Aorta (tissue), 5 donors: Measurements from ENCODE around the gene MUC5AC. TPM values are rescaled to one million over a fixed set of nuclear protein-coding genes. Genes with fewer than 3 reads are reported as not detected.
"Not testable (repeated sequence)": the region's sequence is repeated elsewhere in the genome, so short reads cannot be mapped to it uniquely, and the experiment has no call there.

Source experiments
- ATAC-seq: fragments of 200-7000 bp; cut with Tn5 transposase; one replicate; pipeline ENCODE4 v1.9.1; 2022; ENCODE audit warnings: moderate library complexity; ENCODE audit not compliant: low FRiP score
- DNase-seq, 2 donors: peaks; one replicate each; pipeline ENCODE4 v3.0.0-alpha.2; 2020
- H3K27ac ChIP-seq, 2 donors: one replicate each; pipeline ENCODE4 v1.5.1; 2013; ENCODE audit warnings: low read length in 2 of 2, mild to moderate bottlenecking in 2 of 2, moderate library complexity in 2 of 2, control low read depth in 1 of 2, inconsistent platforms in 1 of 2, low read depth in 1 of 2
- H3K27me3 ChIP-seq, 2 donors: one replicate each; pipeline ENCODE4 v1.6.1; 2013; ENCODE audit warnings: control low read depth in 1 of 2, low read length in 1 of 2, mild to moderate bottlenecking in 1 of 2, moderate library complexity in 1 of 2; ENCODE audit not compliant: insufficient read depth in 2 of 2, control insufficient read depth in 1 of 2
- H3K36me3 ChIP-seq, 2 donors: one replicate each; pipeline ENCODE4 v1.6.1; 2013; ENCODE audit warnings: control low read depth in 1 of 2, low read length in 1 of 2, mild to moderate bottlenecking in 1 of 2; ENCODE audit not compliant: insufficient read depth in 2 of 2, control insufficient read depth in 1 of 2
- H3K4me1 ChIP-seq, 2 donors: one replicate each; pipeline ENCODE4 v1.6.1; 2013; ENCODE audit warnings: low read length in 2 of 2, control low read depth in 1 of 2, mild to moderate bottlenecking in 1 of 2, moderate library complexity in 1 of 2; ENCODE audit not compliant: insufficient read depth in 2 of 2, control insufficient read depth in 1 of 2
- H3K4me3 ChIP-seq, 2 donors: one replicate each; pipeline ENCODE4 v1.5.1; 2013; ENCODE audit warnings: low read length in 2 of 2, control low read depth in 1 of 2, mild to moderate bottlenecking in 1 of 2
- H3K9me3 ChIP-seq: one replicate; pipeline ENCODE4 v1.6.1; 2013; ENCODE audit warnings: mild to moderate bottlenecking, low read length; ENCODE audit not compliant: control insufficient read depth
- WGBS, 2 donors: extraction: QIAGEN DNeasy Blood & Tissue Kit; methylation state at CpG; one replicate each; pipeline ENCODE4 v1.1.7; 2013; 5-methylcytosine and 5-hydroxymethylcytosine counted together
- intact Hi-C, 2 donors: fragments of 100-400 bp; cut with DNase I; formaldehyde crosslinking; loops; one replicate each; pipeline versions ENCODE4 v1.14.2 to v1.15.0; 2022
- polyA plus RNA-seq, 2 donors: library from polyadenylated mRNA; stranded (reverse); fragments of 200-250 nt; gene quantifications; one replicate each; pipeline ENCODE4 v1.2.3, GENCODE V29; 2013
- total RNA-seq, 2 donors: library from RNA; stranded (reverse); fragmentation: NEBNext Ultra II Directional; extraction: Animal tissue kit (Norgen Biotek cat#: 25700); gene quantifications; one replicate each; pipeline ENCODE4 v1.2.1, GENCODE V29; 2021
- donor health status: healthy with polysubstance abuse.
- donor health status: Bipolar disorder and iron deficiency.
- donor health status: DM: no; HTN: no; CAD: no.
- donor health status: DM: no; HTN: no; CAD: no.
- donor health status: DM: yes; HTN: yes; CAD: no.

The MUC5AC gene
- total and polyA plus RNA-seq, 4 donors, result 0.05 TPM; not detected in 3

DNA sequence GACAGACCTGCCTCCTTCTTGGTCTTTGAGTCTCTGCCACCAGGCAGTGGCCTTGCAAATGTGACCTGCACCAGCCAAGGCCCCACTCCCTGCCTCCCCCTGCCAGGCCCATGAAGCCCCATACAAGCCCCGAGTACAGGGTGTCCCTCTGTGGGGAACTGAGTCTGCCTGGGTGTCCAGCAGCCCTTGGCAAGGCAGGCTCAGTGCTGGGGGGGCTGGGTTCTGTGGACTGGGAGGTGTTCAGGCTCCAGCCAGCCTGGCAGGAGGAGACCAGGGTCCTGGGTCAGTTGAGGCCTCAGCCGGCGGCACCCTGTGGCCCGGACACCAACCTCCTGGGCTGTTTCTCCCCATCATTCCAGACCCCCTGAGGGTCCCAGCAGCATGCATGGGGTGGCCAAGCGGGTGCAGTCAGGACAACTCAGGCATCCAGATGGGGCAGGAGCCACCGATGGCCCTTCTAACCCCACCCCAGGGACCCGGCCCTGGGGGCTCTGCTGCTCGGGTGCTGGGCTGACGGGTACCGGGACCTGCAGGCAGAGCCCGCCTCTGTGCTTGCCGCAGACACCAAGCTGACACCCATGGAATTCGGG, 5.7 kb downstream of the MUC5AC start:
- Histone ChIP-seq H3K4me3 (no peak overlapping the region), H3K27ac (no peak overlapping the region), H3K27me3 (no peaks in the 10 kb centered on the region), H3K36me3 (no peaks in the 10 kb centered on the region), H3K4me1 (no peaks in the 10 kb centered on the region), H3K9me3 (no peaks in the 10 kb centered on the region)
- WGBS, 2 donors, result 82 to 84% methylated on average over 13 of the region's 13 CpGs
- peak in 1 of 2 donors; percentile 63 for DNase-seq
- no peak for ATAC-seq
- intact Hi-C loops, result no loop called here

DNA sequence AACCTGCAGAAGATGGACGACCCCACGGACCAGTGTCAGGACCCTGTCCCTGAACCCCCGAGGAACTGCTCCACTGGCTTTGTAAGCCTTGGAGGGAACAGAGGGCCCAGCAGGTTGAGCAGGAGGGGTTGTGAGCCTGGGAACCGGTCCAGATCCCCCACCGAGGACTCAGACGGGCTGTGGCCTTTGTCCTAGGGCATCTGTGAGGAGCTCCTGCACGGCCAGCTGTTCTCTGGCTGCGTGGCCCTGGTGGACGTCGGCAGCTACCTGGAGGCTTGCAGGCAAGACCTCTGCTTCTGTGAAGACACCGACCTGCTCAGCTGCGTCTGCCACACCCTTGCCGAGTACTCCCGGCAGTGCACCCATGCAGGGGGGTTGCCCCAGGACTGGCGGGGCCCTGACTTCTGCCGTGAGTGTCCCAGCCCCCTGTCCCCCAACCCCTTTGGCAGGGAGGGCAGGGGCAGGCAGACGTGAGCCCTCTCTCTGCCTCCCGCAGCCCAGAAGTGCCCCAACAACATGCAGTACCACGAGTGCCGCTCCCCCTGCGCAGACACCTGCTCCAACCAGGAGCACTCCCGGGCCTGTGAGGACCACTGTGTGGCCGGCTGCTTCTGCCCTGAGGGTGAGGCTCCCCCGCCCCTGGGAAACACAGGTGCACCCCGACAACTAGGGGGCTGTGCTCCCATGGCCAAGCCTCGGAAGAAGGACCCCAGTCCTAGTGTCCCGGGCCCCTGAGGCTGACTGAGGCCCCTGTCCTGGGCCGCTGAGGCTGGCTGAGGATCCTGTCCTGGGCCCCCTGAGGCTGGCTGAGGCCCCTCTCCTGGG, 6.4 kb downstream of the MUC5AC start:
- intact Hi-C loops, result no loop called here
- no peaks in the 10 kb centered on the region for H3K9me3 ChIP-seq

GRCh38 chr11:1164779-1165255, 7.1 kb downstream of the MUC5AC start:
- 58 to 65% methylated on average over 8 to 10 of the region's 10 CpGs for WGBS, 2 donors
- H3K9me3 ChIP-seq, intact Hi-C loops, H3K36me3 ChIP-seq, H3K27me3 ChIP-seq, H3K4me1 ChIP-seq, H3K4me3 ChIP-seq, ATAC-seq, H3K27ac ChIP-seq: not testable (repeated sequence)
- peak in 1 of 2 donors; percentile 36 for DNase-seq

More for the DNA sequence above, 6.4 kb downstream of the MUC5AC start:
- H3K36me3 ChIP-seq, result no peaks in the 10 kb centered on the region
- DNase-seq (peak in 1 of 2 donors; percentile 75), ATAC-seq (no peak)
- H3K27me3 ChIP-seq, result no peaks in the 10 kb centered on the region
- H3K27ac ChIP-seq, result no peak overlapping the region
- H3K4me3 ChIP-seq, result no peak overlapping the region
- 76 to 79% methylated on average over 27 to 28 of the region's 28 CpGs for WGBS, 2 donors
- no peaks in the 10 kb centered on the region for H3K4me1 ChIP-seq

- no peaks in the 10 kb centered on the region for H3K9me3 ChIP-seq
- H3K4me1 ChIP-seq, result no peaks in the 10 kb centered on the region
- no peaks in the 10 kb centered on the region for H3K27me3 ChIP-seq
- no peaks in the 10 kb centered on the region for H3K36me3 ChIP-seq
- WGBS, 2 donors, result 82 to 87% methylated on average over 29 to 30 of the region's 30 CpGs
- no peak overlapping the region for H3K27ac ChIP-seq
- DNase-seq (peak in 1 of 2 donors; percentile 68), ATAC-seq (peak; percentile 21)
- intact Hi-C loops, result no loop called here
- H3K4me3 ChIP-seq, result no peak overlapping the region
Measured at GRCh38 chr11:1165256-1166041, 7.7 kb downstream of the MUC5AC start.

DNA sequence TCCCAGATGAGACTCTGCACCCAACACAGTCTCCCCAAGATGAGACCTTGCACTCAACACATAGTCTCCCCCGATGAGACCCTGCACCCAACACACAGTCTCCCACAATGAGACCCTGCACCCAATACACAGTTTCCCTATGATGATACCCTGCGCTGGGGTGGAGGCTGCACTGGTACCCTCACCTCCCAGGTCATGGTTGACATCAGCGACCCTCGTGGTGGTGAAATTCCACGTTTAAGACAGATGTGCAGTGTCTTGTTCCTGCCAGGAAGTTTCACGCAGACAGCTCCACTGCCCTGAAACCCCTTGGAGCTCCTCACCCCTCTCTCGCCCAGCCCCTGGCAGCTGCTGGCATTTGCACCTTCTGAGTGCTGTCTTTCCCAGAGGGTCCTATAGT, 9.5 kb downstream of the MUC5AC start:
- H3K4me3 ChIP-seq, result no peak overlapping the region
- H3K4me1 ChIP-seq, result no peaks in the 10 kb centered on the region
- WGBS, 2 donors, result 79% methylated on average over 7 of the region's 7 CpGs
- no peaks in the 10 kb centered on the region for H3K36me3 ChIP-seq
- intact Hi-C loops, result no loop called here
- H3K9me3 ChIP-seq, result no peaks in the 10 kb centered on the region
- DNase-seq, result peak in 1 of 2 donors; percentile 42
- H3K27ac ChIP-seq, result no peak overlapping the region
- H3K27me3 ChIP-seq, result no peaks in the 10 kb centered on the region
- ATAC-seq, result no peak

DNA sequence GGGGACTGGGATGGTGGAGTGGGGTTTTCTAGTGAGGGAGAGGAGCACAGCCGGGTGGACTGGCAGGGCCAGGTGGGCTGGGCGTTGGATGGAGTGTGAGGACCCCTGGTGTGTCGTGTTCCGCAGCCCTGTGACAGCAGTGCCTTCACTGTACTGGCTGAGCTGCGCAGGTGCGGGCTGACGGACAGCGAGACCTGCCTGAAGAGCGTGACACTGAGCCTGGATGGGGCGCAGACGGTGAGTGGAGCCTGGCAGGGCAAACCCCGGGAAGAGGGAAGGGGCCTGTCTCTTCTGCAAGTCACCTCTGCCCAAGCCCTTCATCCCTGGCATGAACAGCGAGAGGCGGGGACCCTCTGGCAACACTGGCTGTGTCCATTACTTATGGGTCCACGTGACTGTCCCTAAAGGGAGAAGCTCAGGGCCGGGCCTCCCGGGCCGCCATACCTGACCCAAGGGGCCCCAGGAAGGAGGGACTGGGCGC, 10.0 kb downstream of the MUC5AC start:
- Histone ChIP-seq H3K4me1 (no peaks in the 10 kb centered on the region), H3K9me3 (no peaks in the 10 kb centered on the region), H3K4me3 (no peak overlapping the region), H3K27ac (no peak overlapping the region), H3K27me3 (no peaks in the 10 kb centered on the region), H3K36me3 (no peaks in the 10 kb centered on the region)
- DNase-seq, result peak in 1 of 2 donors; percentile 69
- intact Hi-C loops, result no loop called here
- WGBS, 2 donors, result 88 to 91% methylated on average over 18 to 19 of the region's 19 CpGs
- ATAC-seq, result no peak

GRCh38 chr11:1168256-1168655, 10.5 kb downstream of the MUC5AC start:
- intact Hi-C loops, result no loop called here
- ATAC-seq (no peak), DNase-seq (peak in 1 of 2 donors; percentile 41)
- no peak overlapping the region for H3K4me3 ChIP-seq
- H3K4me1 ChIP-seq, result no peaks in the 10 kb centered on the region
- no peaks in the 10 kb centered on the region for H3K27me3 ChIP-seq
- H3K36me3 ChIP-seq, result no peaks in the 10 kb centered on the region
- H3K9me3 ChIP-seq, result no peaks in the 10 kb centered on the region
- WGBS, 2 donors, result 87 to 90% methylated on average over 11 of the region's 11 CpGs
- no peak overlapping the region for H3K27ac ChIP-seq

GRCh38 chr11:1168721-1169161, 11.0 kb downstream of the MUC5AC start:
- Histone ChIP-seq H3K36me3 (no peaks in the 10 kb centered on the region), H3K4me3 (no peak overlapping the region), H3K27me3 (no peaks in the 10 kb centered on the region), H3K9me3 (no peaks in the 10 kb centered on the region), H3K27ac (no peak overlapping the region), H3K4me1 (no peaks in the 10 kb centered on the region)
- ATAC-seq (no peak), DNase-seq (peak in 1 of 2 donors; percentile 59)
- 91 to 97% methylated on average over 23 of the region's 23 CpGs for WGBS, 2 donors
- intact Hi-C loops, result no loop called here
